Stimulated activated CD4-positive, alpha-beta T cell treated with anti-CD3 and anti-CD28 coated beads, Interleukin-1b, Interleukin-23, amount 100 ng/mL, for 4 hours (primary cell): ENCODE data around the gene GPX1.
A peak's percentile ranks its signal among the peaks of the same experiment; 100 is the strongest.
"Not testable (repeated sequence)": the region's sequence is repeated elsewhere in the genome, so short reads cannot be mapped to it uniquely, and the experiment has no call there.

Experiments used
- DNase-seq, 2 donors: peaks; one replicate each; pipeline ENCODE4 v3.0.0-alpha.2; 2020; ENCODE audit warnings: low read depth in 2 of 2

Gene GPX1

DNA sequence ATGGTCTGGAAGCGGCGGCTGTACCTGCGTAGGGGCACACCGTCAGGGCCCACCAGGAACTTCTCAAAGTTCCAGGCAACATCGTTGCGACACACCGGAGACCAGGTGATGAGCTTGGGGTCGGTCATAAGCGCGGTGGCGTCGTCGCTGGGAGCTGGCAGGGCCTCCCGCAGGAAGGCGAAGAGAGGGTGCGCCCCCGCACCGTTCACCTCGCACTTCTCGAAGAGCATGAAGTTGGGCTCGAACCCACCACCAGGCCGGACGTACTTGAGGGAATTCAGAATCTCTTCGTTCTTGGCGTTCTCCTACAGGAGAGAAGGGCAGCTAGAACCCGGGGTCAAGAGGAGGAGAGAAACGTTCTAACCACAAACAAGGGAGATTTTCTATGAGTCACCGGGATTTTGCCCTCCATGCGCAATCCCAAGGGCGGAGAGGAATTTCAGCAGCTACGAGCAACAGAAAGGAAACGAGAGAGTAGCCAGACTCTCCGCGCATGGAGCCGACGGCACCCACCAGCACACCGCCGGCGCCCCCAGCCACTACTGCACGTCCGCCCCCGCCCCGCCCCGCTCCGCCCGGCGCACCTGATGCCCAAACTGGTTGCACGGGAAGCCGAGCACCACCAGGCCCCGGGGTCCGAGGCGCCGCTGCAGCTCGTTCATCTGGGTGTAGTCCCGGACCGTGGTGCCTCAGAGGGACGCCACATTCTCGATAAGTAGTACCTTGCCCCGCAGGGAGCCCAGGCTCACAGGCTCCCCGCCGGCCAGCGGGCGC is 523 bp downstream of the GPX1 start:
- peak; percentile 25 to 50 for DNase-seq

DNA sequence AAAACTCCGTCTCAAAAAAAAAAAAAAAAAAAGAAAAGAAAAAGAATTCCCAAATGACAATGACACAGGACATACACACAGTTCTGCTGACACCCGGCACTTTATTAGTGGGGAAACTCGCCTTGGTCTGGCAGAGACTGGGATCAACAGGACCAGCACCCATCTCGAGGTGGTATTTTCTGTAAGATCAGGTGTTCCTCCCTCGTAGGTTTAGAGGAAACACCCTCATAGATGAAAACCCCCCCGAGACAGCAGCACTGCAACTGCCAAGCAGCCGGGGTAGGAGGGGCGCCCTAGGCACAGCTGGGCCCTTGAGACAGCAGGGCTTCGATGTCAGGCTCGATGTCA is 1.1 kb downstream of the GPX1 start:
- not testable (repeated sequence) for DNase-seq

DNA sequence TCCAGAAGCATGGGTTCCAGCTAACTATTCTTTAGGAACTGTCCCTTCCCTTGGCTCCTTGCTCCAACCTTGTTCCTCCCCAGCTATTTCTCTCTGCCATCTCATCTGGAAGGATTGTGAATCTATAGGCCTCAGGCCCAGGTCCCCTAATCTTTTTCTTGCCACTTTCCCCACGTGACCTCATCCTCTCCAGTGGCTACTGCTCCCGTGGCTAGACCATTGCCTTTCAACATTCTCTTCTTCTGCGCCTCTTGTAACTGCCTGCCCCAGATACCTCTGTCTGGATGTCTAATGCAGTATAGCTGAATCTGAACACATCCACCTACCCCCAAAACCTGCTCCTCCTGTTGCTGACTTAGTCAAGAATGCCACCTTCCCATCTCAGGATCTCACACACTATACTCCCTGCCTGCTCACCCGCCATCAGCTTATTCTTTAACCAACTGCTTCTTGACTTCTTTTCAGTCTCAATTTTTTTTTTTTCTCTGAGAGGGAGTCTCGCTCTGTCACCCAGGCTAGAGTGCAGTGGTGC is 5.2 kb downstream of the GPX1 start:
- no peak for DNase-seq

DNA sequence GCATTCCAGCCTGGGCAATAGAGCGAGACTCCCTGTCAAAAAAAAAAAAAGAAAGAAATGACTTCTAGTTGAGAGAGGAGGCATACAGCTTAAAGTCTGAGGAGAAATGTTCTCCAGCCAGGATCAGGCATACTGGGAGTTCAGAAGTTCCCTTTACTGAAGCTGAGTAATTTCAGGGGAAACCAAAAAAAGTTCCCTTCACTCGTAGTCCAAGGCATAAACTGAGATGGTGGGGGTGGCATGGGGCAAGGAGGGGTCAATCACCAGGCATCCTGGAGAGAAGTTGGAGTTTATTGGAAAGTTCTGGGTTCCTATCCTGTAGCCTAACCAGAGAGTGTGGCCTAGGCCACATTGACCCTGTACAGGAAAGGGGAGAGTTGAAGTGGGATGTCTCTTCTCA is 5.9 kb downstream of the GPX1 start:
- DNase-seq: no peak

- no peak for DNase-seq
These were observed 6.6 kb downstream of the GPX1 start for GRCh38 chr3:49351521-49352011.

DNA sequence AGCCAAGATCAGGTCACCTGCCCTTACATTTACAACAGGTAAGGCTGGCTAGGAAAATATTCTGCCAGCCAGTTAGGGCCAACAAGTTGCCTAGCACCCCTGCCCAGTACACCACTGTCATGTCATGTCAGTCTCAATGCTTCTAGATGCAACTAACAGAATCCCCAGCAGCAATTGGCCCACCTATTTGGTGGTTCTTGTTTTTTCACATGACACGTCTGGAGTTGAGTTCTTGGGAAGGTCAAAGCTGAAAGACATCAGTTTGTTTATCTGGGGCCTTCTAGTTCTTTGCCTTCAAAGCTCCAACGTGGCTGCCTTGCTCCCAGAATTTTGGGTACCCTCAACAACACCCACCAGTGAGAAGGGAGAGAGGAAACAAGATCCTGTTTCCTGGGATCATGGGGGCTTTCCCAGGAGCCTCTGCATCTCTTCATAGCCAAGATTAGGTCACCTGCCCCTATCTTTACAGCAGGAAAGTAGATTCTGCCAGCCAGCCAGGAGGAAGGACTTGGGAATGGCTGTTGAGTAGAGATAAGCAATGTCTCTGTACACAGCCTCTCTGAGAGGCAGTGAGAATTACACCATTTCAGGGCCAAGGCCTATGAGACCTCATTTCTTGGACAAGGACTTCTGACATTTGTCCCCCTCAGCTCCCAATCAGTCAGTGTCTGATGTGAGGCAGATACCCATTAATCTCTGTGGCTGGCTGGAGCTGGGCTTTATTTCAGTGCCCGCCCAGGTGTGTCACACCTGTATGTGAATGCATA is 8.6 kb downstream of the GPX1 start:
- DNase-seq: no peak

- DNase-seq: not testable (repeated sequence)
These were observed 9.8 kb downstream of the GPX1 start for GRCh38 chr3:49348361-49348760.

DNA sequence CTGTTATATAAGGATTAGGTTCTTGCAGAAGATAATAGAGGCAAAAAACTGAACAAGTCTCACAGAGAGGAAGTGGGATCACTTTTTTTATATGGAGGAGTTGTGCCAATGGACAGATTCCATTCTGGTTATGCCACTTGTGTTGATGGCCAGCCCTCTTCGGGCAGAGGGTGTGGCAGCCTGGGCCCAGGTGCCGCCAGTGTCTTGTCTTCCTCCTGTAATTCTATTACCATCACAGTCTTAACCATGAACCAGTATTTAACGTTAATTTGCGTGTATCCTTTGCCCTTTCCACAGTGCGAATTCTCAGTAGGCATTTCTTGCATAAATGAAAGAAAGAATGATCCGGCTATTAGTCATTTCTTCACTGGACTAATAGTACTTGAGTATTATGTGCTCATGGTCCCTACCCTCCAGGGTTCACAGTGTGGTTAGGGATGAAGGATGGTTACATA is 11.3 kb downstream of the GPX1 start:
- DNase-seq: no peak

DNA sequence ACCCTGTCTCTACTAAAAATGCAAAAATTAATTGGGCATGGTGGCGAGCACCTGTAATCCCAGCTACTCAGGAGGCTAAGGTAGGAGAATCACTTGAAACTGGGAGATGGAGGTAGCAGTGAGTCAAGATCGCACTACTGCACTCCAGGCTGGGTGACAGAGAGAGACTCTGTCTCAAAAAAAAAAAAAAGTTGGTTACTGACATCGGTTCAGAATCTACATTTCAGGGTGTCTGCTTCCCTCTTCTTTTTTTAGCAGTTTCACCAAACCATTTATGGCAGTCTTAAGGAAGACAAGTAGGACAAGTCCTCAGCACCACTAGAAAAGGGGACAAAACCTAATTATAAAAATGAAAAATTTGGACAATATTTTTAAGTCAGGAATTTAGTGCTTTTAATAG is 15.0 kb downstream of the GPX1 start:
- no peak for DNase-seq

GRCh38 chr3:49341996-49342395 is 16.2 kb downstream of the GPX1 start:
- no peak for DNase-seq

DNA sequence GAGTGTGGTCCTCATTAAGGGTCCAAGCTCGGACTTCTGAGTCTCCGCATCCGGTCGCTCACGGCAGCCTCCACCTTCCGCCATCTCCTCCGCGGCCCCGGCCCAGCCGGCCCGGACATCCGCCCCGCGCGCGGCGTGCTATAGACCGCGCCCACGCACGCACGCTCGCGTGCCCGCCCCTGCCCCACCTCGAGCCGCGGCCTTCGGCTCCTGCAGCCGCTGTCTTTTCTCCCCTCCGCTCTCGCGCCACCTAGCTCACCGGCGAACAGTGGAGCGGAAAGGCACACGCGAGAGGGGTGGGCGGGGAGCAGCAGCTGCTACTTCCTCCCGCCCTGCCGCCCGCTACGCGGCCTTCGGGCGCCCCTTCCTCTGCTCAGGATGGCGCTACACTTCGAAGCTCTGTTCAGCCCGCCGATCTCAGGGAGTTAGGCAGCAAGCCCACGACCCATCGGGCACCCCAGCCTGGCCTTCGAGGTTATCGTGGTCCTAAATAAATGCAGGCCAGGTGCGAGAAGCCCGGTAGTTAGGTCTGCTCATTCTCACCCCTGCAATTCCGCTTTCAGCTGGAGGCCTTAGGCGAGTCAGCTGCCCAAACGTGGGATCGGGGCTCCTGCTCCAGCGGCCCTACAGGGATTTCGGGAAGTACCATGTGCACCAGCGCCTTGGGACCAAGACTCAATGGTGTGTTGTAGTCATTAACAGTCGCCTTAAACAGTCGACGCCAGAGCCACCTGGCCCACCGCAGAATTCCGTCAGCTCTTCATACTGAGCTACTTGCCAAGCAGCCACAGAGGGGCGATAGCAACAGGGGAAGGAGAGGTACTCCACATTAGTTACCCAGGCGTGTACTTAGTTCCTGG is 18.0 kb downstream of the GPX1 start, which contains the start of gene USP4:
Gene USP4, minus strand, starts transcription at position 113 of the 860 bp plus-strand sequence. Its CDS starts 29 bp downstream, at position 84.
- peak; percentile 86 to 92 for DNase-seq

DNA sequence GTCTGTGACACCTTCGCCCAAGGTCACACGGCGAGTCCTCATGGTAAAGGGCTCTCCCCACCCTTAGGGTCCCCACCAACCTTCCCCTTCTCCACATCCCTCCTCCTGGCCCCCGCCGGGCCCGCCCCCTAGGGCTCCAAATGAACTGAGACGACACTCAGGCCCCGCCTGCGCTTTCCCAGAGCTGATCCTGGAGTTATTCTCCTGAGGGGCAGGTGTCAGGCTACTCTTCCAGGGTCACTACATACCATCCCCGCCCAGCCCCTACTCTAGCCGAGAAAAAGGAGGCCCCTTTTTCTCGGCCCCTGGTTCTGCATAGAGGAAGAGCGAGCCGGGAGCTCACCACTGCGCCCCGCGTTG is 18.6 kb downstream of the GPX1 start:
- DNase-seq: no peak

- DNase-seq: no peak
These were observed 24.1 kb downstream of the GPX1 start for GRCh38 chr3:49333916-49334633.

- no peak for DNase-seq
These were observed 25.1 kb downstream of the GPX1 start for GRCh38 chr3:49333091-49333490.

DNA sequence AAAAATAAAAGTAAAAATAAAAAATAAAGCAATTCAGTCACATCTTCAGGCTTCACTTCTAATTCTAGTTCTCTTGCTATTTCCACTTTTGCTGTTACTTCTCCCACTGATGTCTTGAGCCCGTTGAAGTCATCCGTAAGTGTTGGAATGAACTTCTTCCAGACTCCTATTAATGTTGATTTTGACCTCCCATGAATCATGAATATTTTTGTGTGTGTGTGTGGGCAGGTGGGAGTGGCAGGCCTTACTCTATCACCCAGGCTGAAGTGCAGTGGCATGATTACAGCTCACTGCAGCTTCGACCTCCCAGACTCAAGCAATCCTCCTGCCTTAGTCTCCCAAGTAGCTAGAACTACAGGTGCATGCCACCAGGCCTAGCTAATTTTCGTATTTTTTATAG is 29.0 kb downstream of the GPX1 start:
- no peak for DNase-seq

- not testable (repeated sequence) for DNase-seq
These were observed 29.8 kb downstream of the GPX1 start for GRCh38 chr3:49328350-49328749.

- no peak for DNase-seq
These were observed 30.7 kb downstream of the GPX1 start for GRCh38 chr3:49327485-49327884.

DNA sequence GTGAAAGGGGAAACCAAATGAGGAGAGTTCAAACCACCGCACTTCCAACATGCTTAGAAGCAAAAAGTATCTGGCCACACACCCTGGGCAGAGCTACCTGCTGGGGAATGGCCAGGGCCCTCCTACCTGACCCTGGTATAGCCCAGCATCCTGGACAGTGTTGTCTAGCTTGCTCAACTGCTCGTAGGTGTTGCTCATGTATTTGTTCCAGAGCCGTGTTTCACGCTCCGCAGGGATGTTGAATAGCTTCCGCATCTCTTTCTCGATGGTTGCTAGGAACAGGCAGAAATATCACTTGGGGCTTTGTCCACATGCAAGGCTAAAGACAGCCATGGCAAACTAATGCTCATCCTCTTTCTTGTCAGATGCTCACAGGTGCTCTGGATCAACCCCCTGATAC is 33.4 kb downstream of the GPX1 start:
- no peak for DNase-seq

DNA sequence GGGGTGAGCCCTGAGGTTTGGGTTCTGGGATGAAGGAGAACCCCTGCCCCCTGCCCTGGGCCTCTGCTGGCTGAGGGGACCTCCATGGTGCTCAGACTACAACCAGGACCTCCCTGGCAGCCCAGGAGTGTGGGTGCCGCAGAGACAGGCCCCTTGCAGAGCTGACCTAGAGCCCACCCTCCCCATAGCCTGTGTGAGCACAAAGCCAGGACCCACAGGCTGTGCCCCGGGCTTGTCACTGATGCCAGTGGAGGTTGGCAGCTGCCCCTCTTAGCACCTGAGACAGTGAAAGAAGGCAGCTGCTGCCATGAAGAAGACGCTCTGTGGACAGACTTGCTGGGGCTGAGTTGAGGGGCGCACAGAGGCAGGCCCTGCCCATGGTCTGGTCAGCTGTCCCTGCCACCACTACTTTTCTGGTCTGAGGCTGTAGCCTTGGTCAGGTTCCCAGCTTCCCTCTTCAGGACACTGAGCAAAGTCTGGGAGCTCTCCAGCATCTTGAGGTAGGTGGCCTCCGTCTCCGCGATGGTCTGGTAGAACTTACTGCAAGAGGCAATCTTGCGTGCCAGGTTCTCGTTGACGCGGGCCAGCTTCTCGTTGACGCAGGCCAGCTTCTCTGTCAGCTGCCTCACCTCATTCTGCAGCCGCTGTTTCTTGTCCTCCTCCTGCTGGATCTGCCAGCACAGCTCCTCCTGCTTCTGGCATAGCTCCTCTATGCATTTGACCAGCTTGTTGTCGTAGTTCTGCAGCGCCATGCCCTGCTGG is 41.3 kb downstream of the GPX1 start:
- no peak for DNase-seq
